Right atrium auricular region (tissue), 2 donors: ENCODE measurements around the gene GRM8. TPM values are rescaled to one million over a fixed set of nuclear protein-coding genes. Genes with fewer than 3 reads are reported as not detected.

Experiments
- DNase-seq: peaks from one replicate; pipeline ENCODE4 v3.0.0-alpha.2; 2019; ENCODE audit warnings: low spot score
- H3K27ac ChIP-seq, 2 donors: fragments of 200-600 bp; sonication (generic); 1 replicate in 1 of 2; 2 replicates in 1 of 2; pipeline ENCODE4 v1.5.1; 2016 to 2019
- H3K27me3 ChIP-seq, 2 donors: fragments of 200-600 bp; sonication (generic); one replicate each; pipeline versions ENCODE4 v1.5.1 to v1.6.0; 2017 to 2019
- H3K36me3 ChIP-seq: fragments of 200-600 bp; sonication (generic); one replicate; pipeline ENCODE4 v1.5.1; 2016
- H3K4me1 ChIP-seq, 2 donors: fragments of 200-600 bp; sonication (generic); one replicate each; pipeline versions ENCODE4 v1.5.1 to v1.6.0; 2017 to 2019
- H3K4me3 ChIP-seq, 2 donors: fragments of 200-600 bp; sonication (generic); 1 replicate in 1 of 2; 2 replicates in 1 of 2; pipeline ENCODE4 v1.5.1; 2017 to 2019; ENCODE audit warnings: mild to moderate bottlenecking in 1 of 2, moderate library complexity in 1 of 2
- H3K9me3 ChIP-seq, 2 donors: fragments of 200-600 bp; sonication (generic); one replicate each; pipeline ENCODE4 v1.5.1; 2019
- total RNA-seq, 2 donors: library from RNA; depleted of rRNA; stranded (reverse); fragments of >200 nt; gene quantifications; one replicate each; pipeline ENCODE4 v1.1.0, GENCODE V29; 2016
- TF ChIP-seq, protein P1 (sequence below), 2 donors: fragments of 200-600 bp; sonication (generic); IDR thresholded peaks; one replicate each; pipeline ENCODE4 v1.5.1; 2019; ENCODE audit warnings: antibody characterized with exemption in 2 of 2

GRM8 gene
- total RNA-seq, 2 donors from 2014 or later, result not detected

DNA sequence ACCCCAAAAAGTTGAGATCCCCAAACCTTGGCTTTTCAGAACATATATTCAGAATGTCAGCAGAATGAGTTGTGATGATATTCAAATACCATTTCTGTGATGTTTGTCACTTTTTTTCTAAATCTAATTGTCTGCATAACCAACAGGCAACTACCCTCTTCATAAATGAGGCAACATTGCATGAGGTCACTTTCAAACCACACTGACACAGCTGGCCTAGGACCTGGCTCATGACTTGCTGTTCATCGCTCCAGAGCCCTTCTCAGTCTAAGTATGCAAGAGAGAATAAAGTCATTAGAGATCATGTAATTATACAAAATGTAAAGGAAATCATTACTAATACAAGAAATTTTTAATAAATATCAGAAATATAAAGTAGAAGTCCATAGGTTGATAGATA, 681.9 kb downstream of the GRM8 start:
- Histone ChIP-seq H3K4me1 (no peaks in the 10 kb centered on the region), H3K4me3 (no peak overlapping the region), H3K27ac (no peak overlapping the region), H3K27me3 (no peaks in the 10 kb centered on the region), H3K36me3 (no peaks in the 10 kb centered on the region), H3K9me3 (no peaks in the 10 kb centered on the region)
- DNase-seq, result no peak
- TF ChIP-seq, protein P1, sequence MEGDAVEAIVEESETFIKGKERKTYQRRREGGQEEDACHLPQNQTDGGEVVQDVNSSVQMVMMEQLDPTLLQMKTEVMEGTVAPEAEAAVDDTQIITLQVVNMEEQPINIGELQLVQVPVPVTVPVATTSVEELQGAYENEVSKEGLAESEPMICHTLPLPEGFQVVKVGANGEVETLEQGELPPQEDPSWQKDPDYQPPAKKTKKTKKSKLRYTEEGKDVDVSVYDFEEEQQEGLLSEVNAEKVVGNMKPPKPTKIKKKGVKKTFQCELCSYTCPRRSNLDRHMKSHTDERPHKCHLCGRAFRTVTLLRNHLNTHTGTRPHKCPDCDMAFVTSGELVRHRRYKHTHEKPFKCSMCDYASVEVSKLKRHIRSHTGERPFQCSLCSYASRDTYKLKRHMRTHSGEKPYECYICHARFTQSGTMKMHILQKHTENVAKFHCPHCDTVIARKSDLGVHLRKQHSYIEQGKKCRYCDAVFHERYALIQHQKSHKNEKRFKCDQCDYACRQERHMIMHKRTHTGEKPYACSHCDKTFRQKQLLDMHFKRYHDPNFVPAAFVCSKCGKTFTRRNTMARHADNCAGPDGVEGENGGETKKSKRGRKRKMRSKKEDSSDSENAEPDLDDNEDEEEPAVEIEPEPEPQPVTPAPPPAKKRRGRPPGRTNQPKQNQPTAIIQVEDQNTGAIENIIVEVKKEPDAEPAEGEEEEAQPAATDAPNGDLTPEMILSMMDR (IDR thresholded peaks at IDR 0.05), result no peak

DNA sequence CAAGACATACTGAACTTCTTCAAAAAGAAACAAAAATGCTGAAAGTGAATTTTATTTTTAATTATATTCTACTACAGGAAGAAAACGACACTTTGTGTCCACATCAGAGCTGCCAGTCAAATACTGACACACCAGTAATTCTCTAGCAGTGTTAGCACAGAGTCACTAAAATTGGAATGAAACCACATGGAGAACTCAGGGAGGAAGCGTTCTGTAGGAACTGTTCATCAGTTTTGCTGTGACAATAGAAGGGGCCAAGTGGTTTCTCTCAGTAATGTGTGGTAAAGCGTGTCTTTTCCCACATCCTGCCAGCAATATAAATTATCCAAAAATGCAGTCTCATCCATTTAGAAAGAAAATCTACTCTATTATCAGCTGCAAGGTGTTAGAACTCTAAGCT, 683.3 kb downstream of the GRM8 start:
- H3K27ac ChIP-seq, result no peak overlapping the region
- TF ChIP-seq, protein P1 (IDR thresholded peaks at IDR 0.05), result no peak
- no peaks in the 10 kb centered on the region for H3K36me3 ChIP-seq
- DNase-seq, result no peak
- no peaks in the 10 kb centered on the region for H3K9me3 ChIP-seq
- no peaks in the 10 kb centered on the region for H3K4me1 ChIP-seq
- H3K4me3 ChIP-seq, result no peak overlapping the region
- H3K27me3 ChIP-seq, result no peaks in the 10 kb centered on the region

DNA sequence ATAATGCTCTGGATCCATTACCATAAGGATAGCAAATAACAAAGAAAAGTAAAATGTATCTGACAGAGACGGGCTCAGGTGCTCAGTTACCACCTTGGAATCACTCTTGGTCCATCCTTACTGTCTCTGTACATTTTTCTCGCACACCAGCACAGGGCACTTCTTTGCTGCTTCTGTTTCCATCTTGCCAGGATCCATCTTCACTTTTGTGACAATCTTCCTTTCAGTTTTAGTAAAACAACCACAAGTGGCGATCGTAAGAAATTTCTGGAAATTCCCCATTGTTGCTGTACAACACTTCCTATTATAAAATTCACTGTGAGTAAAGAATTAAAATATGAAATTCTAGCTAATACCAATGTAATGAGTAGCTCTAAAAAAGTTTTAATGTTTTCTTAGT, 695.5 kb downstream of the GRM8 start:
- H3K9me3 ChIP-seq, result no peaks in the 10 kb centered on the region
- no peaks in the 10 kb centered on the region for H3K4me1 ChIP-seq
- no peaks in the 10 kb centered on the region for H3K36me3 ChIP-seq
- H3K4me3 ChIP-seq, result no peak overlapping the region
- no peaks in the 10 kb centered on the region for H3K27me3 ChIP-seq
- TF ChIP-seq, protein P1 (IDR thresholded peaks at IDR 0.05), result no peak
- no peak overlapping the region for H3K27ac ChIP-seq
- DNase-seq, result no peak

DNA sequence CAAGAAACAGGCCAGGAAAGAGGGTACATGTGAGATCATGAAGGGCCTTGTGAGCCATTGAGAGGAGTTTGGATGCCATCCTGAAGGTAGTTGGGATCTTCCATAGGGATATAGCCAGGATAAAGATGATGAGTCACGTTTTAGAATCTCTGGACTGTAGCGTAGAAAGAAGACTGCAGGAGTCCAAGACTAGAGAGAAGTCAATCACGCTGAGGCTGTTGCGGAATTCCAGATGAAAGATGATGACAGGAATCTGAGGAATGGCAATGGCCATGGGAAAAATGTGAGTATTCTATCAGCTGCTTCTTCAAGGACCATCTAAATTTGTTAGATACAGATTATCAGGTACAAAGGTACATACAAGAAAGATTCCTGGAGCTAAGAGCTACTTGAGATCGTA, 711.3 kb downstream of the GRM8 start:
- TF ChIP-seq, protein P1 (IDR thresholded peaks at IDR 0.05), result no peak
- no peak for DNase-seq
- no peaks in the 10 kb centered on the region for H3K9me3 ChIP-seq
- H3K27ac ChIP-seq, result no peak overlapping the region
- H3K27me3 ChIP-seq, result no peaks in the 10 kb centered on the region
- no peak overlapping the region for H3K4me3 ChIP-seq
- no peaks in the 10 kb centered on the region for H3K36me3 ChIP-seq
- no peaks in the 10 kb centered on the region for H3K4me1 ChIP-seq

DNA sequence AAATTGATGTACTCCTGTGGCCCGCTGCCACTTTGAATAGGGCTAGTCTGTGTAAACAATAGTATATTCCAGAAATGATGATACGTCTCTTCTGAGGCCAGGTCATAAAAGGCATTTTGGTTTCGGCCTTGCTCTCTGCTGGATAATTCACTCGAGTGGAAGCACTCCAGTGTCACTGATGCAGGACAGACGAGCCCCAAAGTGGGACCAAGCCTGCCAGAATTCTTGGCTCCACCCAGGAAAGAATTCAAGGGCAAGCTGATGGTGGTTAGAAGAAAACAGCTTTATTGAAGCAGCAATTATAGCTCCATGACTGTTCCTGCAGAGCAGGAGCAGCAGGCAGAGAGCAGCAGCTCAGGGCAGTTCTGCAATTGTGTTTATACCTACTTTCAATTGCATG, 717.6 kb downstream of the GRM8 start:
- DNase-seq, result no peak
- Histone ChIP-seq H3K36me3 (no peaks in the 10 kb centered on the region), H3K9me3 (no peaks in the 10 kb centered on the region), H3K27me3 (no peaks in the 10 kb centered on the region), H3K27ac (no peak overlapping the region), H3K4me1 (no peaks in the 10 kb centered on the region), H3K4me3 (no peak overlapping the region)
- TF ChIP-seq, protein P1 (IDR thresholded peaks at IDR 0.05), result no peak

DNA sequence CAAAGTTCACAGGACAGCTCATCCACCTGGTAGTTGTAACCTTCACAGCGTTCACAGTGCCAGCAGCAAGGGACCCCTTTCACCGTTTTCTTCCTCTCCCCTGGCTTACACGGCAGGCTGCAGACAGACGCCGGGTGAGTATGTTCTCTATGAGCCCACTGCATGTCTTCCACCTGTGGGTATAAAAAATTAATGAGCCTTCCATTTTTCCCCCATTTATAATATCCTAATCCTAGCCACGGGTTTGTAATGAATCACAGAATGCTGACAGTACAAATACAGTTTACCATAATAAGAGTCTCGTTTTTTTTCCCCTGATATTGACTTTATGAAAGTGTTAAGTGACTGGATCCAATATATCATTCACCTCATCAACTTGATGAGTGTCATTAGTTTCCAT, 719.0 kb downstream of the GRM8 start:
- H3K27me3 ChIP-seq, result no peaks in the 10 kb centered on the region
- DNase-seq, result no peak
- H3K27ac ChIP-seq, result no peak overlapping the region
- no peaks in the 10 kb centered on the region for H3K9me3 ChIP-seq
- H3K4me3 ChIP-seq, result no peak overlapping the region
- H3K36me3 ChIP-seq, result no peaks in the 10 kb centered on the region
- TF ChIP-seq, protein P1 (IDR thresholded peaks at IDR 0.05), result no peak
- no peaks in the 10 kb centered on the region for H3K4me1 ChIP-seq
